HG03460 (cell line): ENCODE results near the gene HOXB7.

Experiments
- ATAC-seq: cut with Tn5 transposase; IDR thresholded peaks from one replicate; pipeline ENCODE4 v1.9.1; 2021; ENCODE audit not compliant: unreplicated experiment

HOXB7 gene

GRCh38 chr17:48636177-48637018, 25.6 kb upstream of the HOXB7 start:
- ATAC-seq, result no peak

- ATAC-seq, result no peak
These were observed 23.8 kb upstream of the HOXB7 start for GRCh38 chr17:48634493-48635208.

- ATAC-seq, result no peak
These were observed 22.5 kb upstream of the HOXB7 start for GRCh38 chr17:48633266-48633677.

- no peak for ATAC-seq
These were observed 21.9 kb upstream of the HOXB7 start for GRCh38 chr17:48632579-48633265.

GRCh38 chr17:48631693-48632578, 21.1 kb upstream of the HOXB7 start:
- no peak for ATAC-seq

- ATAC-seq, result no peak
These were observed 20.3 kb upstream of the HOXB7 start for GRCh38 chr17:48630925-48631692.

- no peak for ATAC-seq
These were observed 19.4 kb upstream of the HOXB7 start for GRCh38 chr17:48630009-48630924.

GRCh38 chr17:48629411-48629759, 18.6 kb upstream of the HOXB7 start:
- ATAC-seq, result no peak

GRCh38 chr17:48628649-48629410, 18.0 kb upstream of the HOXB7 start:
- ATAC-seq, result no peak

- ATAC-seq, result no peak
These were observed 17.1 kb upstream of the HOXB7 start for GRCh38 chr17:48627623-48628521.

- ATAC-seq, result no peak
These were observed 16.3 kb upstream of the HOXB7 start for GRCh38 chr17:48627118-48627597.

- no peak for ATAC-seq
These were observed 15.7 kb upstream of the HOXB7 start, which contains the start of gene HOXB9 for GRCh38 chr17:48626245-48627117. HOXB9 (minus strand) TSS chr17:48626358; CDS start chr17:48626269, 89 bp downstream.

GRCh38 chr17:48625495-48626244, 14.9 kb upstream of the HOXB7 start:
- ATAC-seq, result no peak

GRCh38 chr17:48624544-48625494, 14.0 kb upstream of the HOXB7 start:
- no peak for ATAC-seq
